GM19328 (cell line): ENCODE data around the gene COL4A2.
A peak's percentile ranks its signal among the peaks of the same experiment; 100 is the strongest.

Source experiments
- ATAC-seq: cut with Tn5 transposase; IDR thresholded peaks from one replicate; pipeline ENCODE4 v1.9.1; 2021; ENCODE audit warnings: mild to moderate bottlenecking, moderate library complexity; ENCODE audit not compliant: unreplicated experiment

The COL4A2 gene

DNA sequence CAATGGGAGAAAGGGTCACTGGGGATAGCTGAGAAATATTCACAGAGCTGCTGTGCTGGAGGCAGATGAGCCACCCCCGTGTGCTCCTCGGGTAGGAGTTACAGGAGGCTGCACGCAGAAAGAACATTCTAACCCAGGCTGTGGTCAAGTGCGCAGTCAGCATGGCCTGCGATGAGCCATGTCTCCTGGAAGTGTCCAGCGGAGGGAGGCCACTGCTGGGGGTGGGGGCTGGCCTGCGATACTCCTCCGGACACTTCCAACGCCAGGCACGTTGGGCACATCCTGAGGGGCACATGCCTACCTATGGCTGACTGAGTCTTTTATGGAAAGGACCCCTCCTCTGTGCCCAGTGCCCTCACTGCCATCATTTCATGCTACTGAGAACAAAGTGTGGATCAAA, 198.5 kb downstream of the COL4A2 start:
- ATAC-seq: no peak

GRCh38 chr13:110506396-110506795, 199.3 kb downstream of the COL4A2 start:
- ATAC-seq: no peak

DNA sequence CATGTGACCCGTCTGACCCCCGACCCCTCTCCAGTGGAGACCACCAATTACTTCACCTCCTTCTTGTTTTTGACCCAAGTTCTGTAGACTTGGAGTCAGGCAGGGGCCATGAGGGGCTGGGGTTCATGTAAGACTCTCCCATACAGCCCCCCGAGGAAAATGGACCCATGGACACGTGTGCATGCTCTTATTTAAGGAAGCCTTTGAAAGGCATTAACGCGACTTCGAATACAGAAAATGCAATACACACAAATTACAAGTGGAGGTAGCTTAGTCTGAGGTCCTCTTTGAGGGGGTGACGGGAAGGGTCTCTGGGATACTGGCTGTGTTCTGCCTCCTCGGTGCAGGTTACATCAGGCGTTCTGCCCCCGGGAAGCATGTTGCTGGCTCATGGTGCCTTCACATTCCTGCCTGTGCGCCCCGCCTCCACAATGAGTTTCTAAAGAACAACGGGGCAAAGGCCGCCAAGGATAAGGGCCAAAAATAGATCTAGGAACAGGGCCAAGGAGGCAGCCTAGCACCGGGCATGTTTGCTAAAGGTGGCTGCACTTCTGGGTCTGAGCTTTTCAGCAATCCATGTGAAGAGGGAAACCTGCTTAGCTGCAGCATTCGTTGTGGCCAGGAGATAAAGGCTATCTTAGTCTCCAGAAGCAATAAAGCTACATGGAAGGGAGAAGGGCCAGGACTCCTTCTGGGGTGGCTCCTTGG, 199.9 kb downstream of the COL4A2 start:
- no peak for ATAC-seq

DNA sequence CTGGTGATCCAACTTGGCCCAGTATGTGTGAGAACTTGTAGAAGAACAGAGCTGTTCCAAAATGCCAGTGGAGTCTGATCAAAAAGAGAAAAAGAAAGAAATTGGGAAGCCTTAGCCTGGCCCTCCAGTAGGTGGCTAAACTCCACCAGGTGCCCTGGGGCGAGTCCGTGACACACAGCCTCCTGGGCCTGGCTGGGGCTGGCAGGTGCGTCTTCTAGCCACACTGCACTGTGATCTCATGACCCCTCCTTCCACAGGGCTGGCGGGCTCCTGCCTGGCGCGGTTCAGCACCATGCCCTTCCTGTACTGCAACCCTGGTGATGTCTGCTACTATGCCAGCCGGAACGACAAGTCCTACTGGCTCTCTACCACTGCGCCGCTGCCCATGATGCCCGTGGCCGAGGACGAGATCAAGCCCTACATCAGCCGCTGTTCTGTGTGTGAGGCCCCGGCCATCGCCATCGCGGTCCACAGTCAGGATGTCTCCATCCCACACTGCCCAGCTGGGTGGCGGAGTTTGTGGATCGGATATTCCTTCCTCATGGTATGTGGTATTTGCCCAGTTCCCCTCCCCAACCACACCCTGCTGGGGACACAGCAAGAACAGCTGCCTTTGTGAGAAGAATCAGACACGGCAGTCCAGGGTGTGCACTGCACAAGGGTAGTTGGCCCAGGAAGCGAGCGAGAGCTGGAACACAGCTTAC, 200.7 kb downstream of the COL4A2 start:
- ATAC-seq: no peak

GRCh38 chr13:110509478-110509926, 202.4 kb downstream of the COL4A2 start:
- no peak for ATAC-seq

DNA sequence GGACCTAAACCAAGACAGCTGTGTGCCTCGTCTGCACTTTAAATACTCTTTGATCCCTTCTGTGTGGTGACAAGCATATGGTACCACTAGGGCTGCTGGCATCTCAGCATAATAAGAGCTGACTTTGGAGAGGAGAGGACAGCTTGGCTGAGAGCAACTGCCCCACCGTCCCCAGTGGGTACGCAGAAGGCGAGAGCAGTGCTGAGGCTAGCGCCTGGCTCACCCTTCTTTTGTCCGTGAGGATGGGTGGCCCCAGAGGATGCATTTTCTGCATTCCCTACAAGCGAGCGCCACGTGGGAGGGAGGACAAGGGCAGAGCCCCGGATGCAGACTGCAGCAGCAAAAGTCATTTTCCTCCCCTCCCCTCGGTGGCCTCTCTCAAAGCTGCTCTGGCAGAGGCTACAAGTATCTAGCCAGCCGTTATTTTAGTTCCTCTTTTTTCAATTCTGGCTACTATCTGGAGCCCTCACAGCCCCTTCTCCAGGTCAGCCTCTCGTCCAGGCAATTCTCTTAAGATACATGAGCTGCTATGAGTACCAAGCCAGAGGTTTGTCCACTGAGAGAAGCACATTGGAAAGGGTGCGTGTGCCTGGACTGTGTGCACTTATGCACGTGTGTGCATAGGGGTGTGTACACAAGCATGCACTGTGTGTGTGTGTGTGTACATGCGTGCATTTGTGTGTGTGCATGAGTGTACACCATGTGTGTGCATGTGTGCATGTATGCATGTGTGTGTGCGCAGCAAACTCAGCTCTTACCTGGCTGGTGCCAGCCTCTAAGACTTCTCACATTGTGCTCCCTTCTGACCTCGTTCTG, 203.1 kb downstream of the COL4A2 start:
- ATAC-seq: peak; percentile 44

- ATAC-seq: no peak
Measured at GRCh38 chr13:110511509-110512181, 204.6 kb downstream of the COL4A2 start.

DNA sequence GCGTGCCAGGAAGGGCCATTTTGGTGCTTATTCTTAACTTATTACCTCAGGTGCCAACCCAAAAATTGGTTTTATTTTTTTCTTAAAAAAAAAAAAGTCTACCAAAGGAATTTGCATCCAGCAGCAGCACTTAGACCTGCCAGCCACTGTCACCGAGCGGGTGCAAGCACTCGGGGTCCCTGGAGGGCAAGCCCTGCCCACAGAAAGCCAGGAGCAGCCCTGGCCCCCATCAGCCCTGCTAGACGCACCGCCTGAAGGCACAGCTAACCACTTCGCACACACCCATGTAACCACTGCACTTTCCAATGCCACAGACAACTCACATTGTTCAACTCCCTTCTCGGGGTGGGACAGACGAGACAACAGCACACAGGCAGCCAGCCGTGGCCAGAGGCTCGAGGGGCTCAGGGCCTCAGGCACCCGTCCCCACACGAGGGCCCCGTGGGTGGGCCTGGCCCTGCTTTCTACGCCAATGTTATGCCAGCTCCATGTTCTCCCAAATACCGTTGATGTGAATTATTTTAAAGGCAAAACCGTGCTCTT, 205.2 kb downstream of the COL4A2 start:
- ATAC-seq: no peak

GRCh38 chr13:110516500-110516899, 209.4 kb downstream of the COL4A2 start:
- no peak for ATAC-seq

- ATAC-seq: no peak
Measured at GRCh38 chr13:110517505-110518225, 210.6 kb downstream of the COL4A2 start.

DNA sequence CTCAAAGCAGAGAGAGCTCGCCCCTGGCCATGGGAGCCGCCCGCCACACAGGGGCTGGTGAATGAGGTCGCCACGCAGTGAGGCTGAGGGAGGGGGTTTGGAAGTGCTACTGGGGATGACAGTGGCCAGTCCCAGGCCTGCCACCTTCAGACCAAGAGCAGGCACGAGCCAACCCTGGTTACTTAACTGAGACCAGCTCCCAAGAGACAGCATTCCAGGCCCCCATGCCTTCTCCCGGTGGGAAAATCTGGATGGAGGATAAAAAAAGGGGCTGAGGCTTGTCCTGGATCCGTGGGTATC, 211.1 kb downstream of the COL4A2 start:
- no peak for ATAC-seq

DNA sequence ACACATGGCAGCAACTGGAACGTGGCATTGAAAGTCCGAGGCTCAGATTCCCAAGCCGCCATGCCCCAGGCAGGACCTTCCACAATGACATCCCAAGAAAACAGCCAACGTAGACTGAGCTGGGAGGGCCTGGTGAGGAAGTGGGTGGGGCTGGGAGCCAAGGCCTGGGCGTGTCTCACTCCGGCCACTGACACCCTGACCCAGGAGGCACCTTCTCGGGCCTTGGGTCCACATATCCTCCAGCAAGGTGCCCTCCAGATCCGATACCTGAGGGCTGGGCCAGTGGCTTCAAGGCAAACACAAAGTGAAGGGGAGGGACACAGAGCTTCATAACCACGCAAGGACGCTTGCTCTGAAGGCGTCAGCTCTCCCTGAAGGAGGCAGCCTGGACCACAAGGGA, 211.5 kb downstream of the COL4A2 start:
- no peak for ATAC-seq

DNA sequence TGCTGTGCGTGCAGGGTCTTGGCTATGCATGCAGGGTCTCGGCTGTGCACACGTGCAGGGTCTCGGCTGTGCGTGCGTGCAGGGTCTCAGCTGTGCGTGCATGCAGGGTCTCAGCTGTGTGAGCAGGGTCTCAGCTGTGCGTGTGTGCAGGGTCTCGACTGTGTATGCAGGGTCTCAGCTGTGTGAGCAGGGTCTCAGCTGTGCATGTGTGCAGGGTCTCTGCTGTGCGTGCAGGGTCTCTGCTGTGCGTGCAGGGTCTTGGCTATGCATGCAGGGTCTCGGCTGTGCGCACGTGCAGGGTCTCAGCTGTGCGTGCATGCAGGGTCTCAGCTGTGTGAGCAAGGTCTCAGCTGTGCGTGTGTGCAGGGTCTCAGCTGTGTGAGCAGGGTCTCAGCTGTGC, 212.0 kb downstream of the COL4A2 start:
- ATAC-seq: no peak

- no peak for ATAC-seq
Measured at GRCh38 chr13:110519506-110519905, 212.4 kb downstream of the COL4A2 start.

DNA sequence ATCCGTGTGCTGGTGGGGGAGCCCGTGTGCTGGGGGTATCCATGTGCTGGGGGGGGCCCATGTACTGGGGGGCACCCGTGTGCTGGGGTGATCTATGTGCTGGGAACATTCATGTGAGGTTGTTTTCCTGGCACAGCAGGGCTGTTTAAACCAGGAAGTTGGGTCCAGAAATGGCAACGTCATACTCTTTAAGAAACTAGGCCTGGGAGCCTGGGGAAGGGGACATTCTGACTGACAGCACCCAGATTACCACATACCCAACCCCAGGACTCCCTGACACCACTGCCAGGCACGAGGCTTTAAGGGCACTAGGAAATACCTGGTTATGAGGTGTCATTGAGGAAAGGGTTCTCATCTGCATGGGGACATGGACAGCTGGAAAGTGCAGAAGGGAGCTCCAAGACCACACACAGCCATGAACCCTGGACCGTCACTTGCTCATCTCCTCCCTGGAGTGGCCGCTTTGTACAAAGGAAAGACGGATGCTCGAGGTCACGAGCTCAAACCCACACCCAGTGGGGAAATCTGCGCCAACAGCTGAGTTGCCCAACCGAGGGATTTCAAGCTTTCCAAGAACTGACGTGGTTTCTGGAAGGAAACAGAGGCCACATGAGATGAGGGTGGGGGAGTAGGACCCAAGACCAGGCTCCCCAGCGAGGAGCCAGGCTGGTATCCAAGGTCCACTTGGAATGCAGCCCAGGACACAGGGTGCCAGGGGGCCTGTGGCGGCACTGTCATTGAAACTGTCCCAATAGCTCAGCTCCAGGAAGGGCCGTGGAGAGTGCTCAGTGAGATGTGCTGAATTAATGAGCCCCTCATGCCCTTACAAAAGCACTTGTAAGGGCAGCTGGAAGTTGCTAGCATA, 213.6 kb downstream of the COL4A2 start:
- no peak for ATAC-seq

- ATAC-seq: no peak
Measured at GRCh38 chr13:110521296-110521680, 214.2 kb downstream of the COL4A2 start.

- ATAC-seq: no peak
Measured at GRCh38 chr13:110521946-110522345, 214.9 kb downstream of the COL4A2 start.

- no peak for ATAC-seq
Measured at GRCh38 chr13:110522721-110523120, 215.6 kb downstream of the COL4A2 start.

- ATAC-seq: no peak
Measured at GRCh38 chr13:110523180-110523579, 216.1 kb downstream of the COL4A2 start.
